PFSK-1 (cell line): ENCODE results near the gene QSOX1.
A peak's percentile ranks its signal among the peaks of the same experiment; 100 is the strongest.

ENCODE experiments used
- FOXP2 ChIP-seq: optimal IDR thresholded peaks from 2 replicates; pipeline ENCODE3; 2011; ENCODE audit warnings: borderline replicate concordance, control low read depth, inconsistent platforms; ENCODE audit not compliant: insufficient read depth; ENCODE audit errors: extremely low read length, extremely low read depth
- POLR2AphosphoS5 ChIP-seq: IDR thresholded peaks from 2 replicates; pipeline ENCODE4 v1.6.1; 2012; ENCODE audit warnings: low read depth, mild to moderate bottlenecking, control low read depth, low read length, moderate library complexity
- REST ChIP-seq, 2 experiments: IDR thresholded peaks; 2 replicates each; pipeline versions ENCODE4 v1.6.1 to v1.8.0; 2011 to 2012; ENCODE audit warnings: low read depth in 2 of 2, low read length in 2 of 2, control low read depth in 1 of 2, inconsistent platforms in 1 of 2, mild to moderate bottlenecking in 1 of 2, moderate library complexity in 1 of 2; ENCODE audit not compliant: insufficient read depth in 1 of 2
- SIN3A ChIP-seq: IDR thresholded peaks from 2 replicates; pipeline ENCODE4 v1.6.1; 2012; ENCODE audit warnings: mild to moderate bottlenecking, low read length, moderate library complexity, borderline replicate concordance; ENCODE audit not compliant: insufficient read depth
- TAF1 ChIP-seq: IDR thresholded peaks from 2 replicates; pipeline ENCODE4 v1.6.1; 2012; ENCODE audit warnings: low read length, control low read depth, borderline replicate concordance; ENCODE audit not compliant: insufficient read depth

The QSOX1 gene

GRCh38 chr1:180228648-180229482 lies 74.2 kb downstream of the QSOX1 start:
- no peak for TF ChIP-seq REST (IDR thresholded peaks at IDR 0.05; ENCODE audit: insufficient read depth in 1 of 2, low read depth in 2 of 2, low read length in 2 of 2)
- TF ChIP-seq FOXP2 = no peak
- no peak for TF ChIP-seq POLR2AphosphoS5
- no peak for TF ChIP-seq SIN3A
- TF ChIP-seq TAF1 = no peak

- TF ChIP-seq POLR2AphosphoS5 (0 out of 2 replicates have a peak, but pooled peaks have one; percentile 63), TAF1 (no peak), FOXP2 (peak; percentile 53), SIN3A (no peak), REST (IDR thresholded peaks at IDR 0.05; ENCODE audit: insufficient read depth in 1 of 2, low read depth in 2 of 2, low read length in 2 of 2) (no peak)
Observed at GRCh38 chr1:180229483-180230415, 75.1 kb downstream of the QSOX1 start, which contains the start of gene LHX4. LHX4 (plus strand) TSS chr1:180230264; CDS start chr1:180230530, 266 bp downstream.

- TF ChIP-seq TAF1 (no peak), REST (IDR thresholded peaks at IDR 0.05; ENCODE audit: insufficient read depth in 1 of 2, low read depth in 2 of 2, low read length in 2 of 2) (no peak), SIN3A (no peak), POLR2AphosphoS5 (no peak), FOXP2 (no peak)
Observed at GRCh38 chr1:180230416-180230790, 75.7 kb downstream of the QSOX1 start.

GRCh38 chr1:180230791-180231505 lies 76.3 kb downstream of the QSOX1 start:
- TF ChIP-seq SIN3A (no peak), FOXP2 (no peak), POLR2AphosphoS5 (no peak), TAF1 (no peak), REST (IDR thresholded peaks at IDR 0.05; ENCODE audit: insufficient read depth in 1 of 2, low read depth in 2 of 2, low read length in 2 of 2) (no peak)
